A673 (cell line): Measurements from ENCODE around the gene COG8. TPM values are rescaled to one million over a fixed set of nuclear protein-coding genes. Genes with fewer than 3 reads are reported as not detected.
"Not testable (repeated sequence)": the region's sequence is repeated elsewhere in the genome, so short reads cannot be mapped to it uniquely, and the experiment has no call there.

Source experiments
- BruUV-seq: library from RNA; stranded (reverse); fragments of 400-500 nt; replicated peaks from 2 replicates; lab custom pipeline; 2021; lab: Mats Ljungman, UMichigan
- CTCF ChIA-PET: fragments of 300-600 bp; sonication (Branson Sonifier 250); formaldehyde crosslinking; loops from one replicate; lab custom pipeline; 2022; ENCODE audit warnings: antibody characterized with exemption; lab: Charles Lee
- POLR2A ChIA-PET: fragments of 300-600 bp; sonication (Branson Sonifier 250); formaldehyde crosslinking; loops from one replicate; lab custom pipeline; 2022; ENCODE audit warnings: antibody characterized with exemption; ENCODE audit not compliant: low non-redundant PET; lab: Charles Lee
- DNase-seq: peaks from one replicate; pipeline ENCODE4 v3.0.0-alpha.2; 2015; ENCODE audit warnings: low spot score
- H3K27ac ChIP-seq: fragments of 200-600 bp; sonication (generic); 2 replicates; pipeline ENCODE4 v1.5.1; 2016; ENCODE audit warnings: mixed run types, low read depth, mild to moderate bottlenecking, mixed read lengths, antibody characterized with exemption, low read length; ENCODE audit not compliant: poor library complexity, severe bottlenecking
- H3K27me3 ChIP-seq: fragments of 200-600 bp; sonication (generic); replicated peaks from 2 replicates; pipeline ENCODE4 v1.6.1; 2017; ENCODE audit warnings: mixed run types, low read depth, mild to moderate bottlenecking, mixed read lengths, antibody characterized with exemption, low read length; ENCODE audit not compliant: insufficient read depth, poor library complexity
- H3K36me3 ChIP-seq: fragments of 200-600 bp; sonication (generic); 2 replicates; pipeline ENCODE4 v1.6.1; 2016; ENCODE audit warnings: mixed run types, mild to moderate bottlenecking, mixed read lengths, antibody characterized with exemption, low read length; ENCODE audit not compliant: insufficient read depth, poor library complexity, severe bottlenecking
- H3K4me1 ChIP-seq: fragments of 200-600 bp; sonication (generic); 2 replicates; pipeline ENCODE4 v1.6.1; 2017; ENCODE audit warnings: mixed run types, mild to moderate bottlenecking, mixed read lengths, antibody characterized with exemption, low read length; ENCODE audit not compliant: insufficient read depth, poor library complexity, severe bottlenecking
- H3K4me3 ChIP-seq: fragments of 200-600 bp; sonication (generic); 2 replicates; pipeline ENCODE4 v1.5.1; 2016; ENCODE audit warnings: low read depth, mixed run types, mild to moderate bottlenecking, mixed read lengths, low read length; ENCODE audit not compliant: poor library complexity, severe bottlenecking
- H3K9me3 ChIP-seq: fragments of 200-600 bp; sonication (generic); 2 replicates; pipeline ENCODE4 v1.6.1; 2016; ENCODE audit warnings: mixed run types, low read depth, mild to moderate bottlenecking, mixed read lengths, antibody characterized with exemption, low read length; ENCODE audit not compliant: poor library complexity, severe bottlenecking
- EZH2 ChIP-seq: fragments of 200-600 bp; sonication (generic); IDR thresholded peaks from 2 replicates; pipeline ENCODE4 v1.6.1; 2017; ENCODE audit warnings: borderline replicate concordance, low read depth, mild to moderate bottlenecking, mixed read lengths, antibody characterized with exemption, low read length; ENCODE audit not compliant: poor library complexity, severe bottlenecking
- intact Hi-C: fragments of 100-400 bp; cut with micrococcal nuclease; formaldehyde crosslinking; loops from one replicate; pipeline ENCODE4 v1.10.0; 2022; ENCODE audit not compliant: unreplicated experiment
- total RNA-seq: library from RNA; stranded (reverse); gene quantifications from 2 replicates; pipeline ENCODE4 v1.2.3, GENCODE V29; 2021
- TF ChIP-seq, protein P1 (sequence below): fragments of 300-800, 200-600 bp; sonication (generic); conservative IDR thresholded peaks from 2 replicates; pipeline ENCODE4 v1.5.1; 2017; ENCODE audit warnings: low read depth, mild to moderate bottlenecking, antibody characterized with exemption, low read length, moderate library complexity, mixed read lengths

Gene COG8
- total RNA-seq, 1 experiment from 2014 or later = 47.6 TPM

DNA sequence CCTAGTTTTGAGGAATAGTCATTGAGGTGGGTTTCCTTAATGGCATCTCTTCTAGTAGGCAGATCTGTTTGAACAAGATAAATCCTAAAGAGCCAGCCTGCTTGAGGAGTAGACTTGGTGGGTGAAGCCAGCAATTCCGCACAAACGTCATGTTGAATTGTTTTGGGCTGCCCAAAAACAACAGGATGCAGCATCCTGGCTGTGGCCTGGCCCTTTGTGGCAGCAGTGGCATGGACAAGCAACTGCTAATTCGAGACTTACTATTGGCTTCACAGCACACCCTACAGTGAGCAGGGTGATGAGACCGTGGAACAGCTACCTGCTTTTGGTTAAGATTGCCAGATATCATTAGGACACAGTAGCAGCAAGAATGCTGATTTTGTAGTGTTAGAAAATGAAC is 37.5 kb downstream of the COG8 start:
- TF ChIP-seq EZH2 = no peak
- TF ChIP-seq, protein P1, sequence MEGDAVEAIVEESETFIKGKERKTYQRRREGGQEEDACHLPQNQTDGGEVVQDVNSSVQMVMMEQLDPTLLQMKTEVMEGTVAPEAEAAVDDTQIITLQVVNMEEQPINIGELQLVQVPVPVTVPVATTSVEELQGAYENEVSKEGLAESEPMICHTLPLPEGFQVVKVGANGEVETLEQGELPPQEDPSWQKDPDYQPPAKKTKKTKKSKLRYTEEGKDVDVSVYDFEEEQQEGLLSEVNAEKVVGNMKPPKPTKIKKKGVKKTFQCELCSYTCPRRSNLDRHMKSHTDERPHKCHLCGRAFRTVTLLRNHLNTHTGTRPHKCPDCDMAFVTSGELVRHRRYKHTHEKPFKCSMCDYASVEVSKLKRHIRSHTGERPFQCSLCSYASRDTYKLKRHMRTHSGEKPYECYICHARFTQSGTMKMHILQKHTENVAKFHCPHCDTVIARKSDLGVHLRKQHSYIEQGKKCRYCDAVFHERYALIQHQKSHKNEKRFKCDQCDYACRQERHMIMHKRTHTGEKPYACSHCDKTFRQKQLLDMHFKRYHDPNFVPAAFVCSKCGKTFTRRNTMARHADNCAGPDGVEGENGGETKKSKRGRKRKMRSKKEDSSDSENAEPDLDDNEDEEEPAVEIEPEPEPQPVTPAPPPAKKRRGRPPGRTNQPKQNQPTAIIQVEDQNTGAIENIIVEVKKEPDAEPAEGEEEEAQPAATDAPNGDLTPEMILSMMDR = no peak
- Histone ChIP-seq H3K4me3 (no peak overlapping the region), H3K27me3 (no peaks in the 10 kb centered on the region), H3K9me3 (no peaks in the 10 kb centered on the region), H3K36me3 (peaks cover 28% of the 10 kb centered on the region), H3K4me1 (no peaks in the 10 kb centered on the region), H3K27ac (no peak overlapping the region)
- ChIA-PET POLR2A (no interaction called here), CTCF (no interaction called here)
- no peak for DNase-seq
- TSS peak; percentile 17 for BruUV-seq
- intact Hi-C loops = no loop called here

DNA sequence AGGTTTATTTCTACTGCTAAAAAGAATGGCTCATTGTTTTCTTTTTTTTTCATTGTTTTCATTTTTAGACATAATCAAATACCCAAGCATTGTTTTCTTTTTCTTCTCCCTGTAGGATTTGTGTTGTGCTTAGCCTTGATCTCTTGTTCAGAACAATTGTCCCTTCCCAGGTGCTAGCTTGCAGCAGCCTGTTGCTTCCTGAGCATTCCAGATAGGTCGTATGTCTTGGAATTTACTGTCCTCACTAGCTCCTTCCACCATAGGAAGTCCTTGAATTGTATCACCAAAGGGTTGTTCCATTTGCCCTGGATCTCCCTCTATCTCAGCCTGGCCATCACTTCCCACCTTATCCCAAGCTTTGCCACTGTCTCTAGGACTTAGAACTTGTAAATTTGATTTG is 38.2 kb downstream of the COG8 start:
- ChIA-PET POLR2A (no interaction called here), CTCF (no interaction called here)
- TF ChIP-seq, protein P1 = no peak
- no peak for TF ChIP-seq EZH2
- DNase-seq = no peak
- Histone ChIP-seq H3K36me3 (peaks cover 28% of the 10 kb centered on the region), H3K27me3 (no peaks in the 10 kb centered on the region), H3K9me3 (no peaks in the 10 kb centered on the region), H3K4me3 (no peak overlapping the region), H3K4me1 (no peaks in the 10 kb centered on the region), H3K27ac (no peak overlapping the region)
- BruUV-seq = no TSS peak
- intact Hi-C loops = no loop called here

DNA sequence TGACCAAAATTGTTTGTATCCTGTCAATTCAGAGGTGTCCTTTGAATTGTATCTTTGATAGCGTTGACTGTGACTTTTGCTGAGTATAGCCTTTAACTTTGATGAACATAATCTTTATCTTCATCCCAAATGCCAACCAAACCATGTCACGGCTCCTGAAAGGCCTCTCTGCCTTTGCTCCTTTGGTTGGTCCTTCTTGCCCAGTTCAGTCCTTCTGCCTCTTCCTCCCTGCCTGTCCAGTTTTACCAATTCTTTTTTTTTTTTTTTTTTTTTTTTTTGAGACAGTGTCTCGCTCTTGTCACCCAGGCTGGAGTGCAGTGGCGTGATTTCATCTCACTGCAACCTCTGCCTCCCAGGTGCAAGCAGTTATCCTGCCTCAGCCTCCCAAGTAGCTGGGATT is 41.1 kb downstream of the COG8 start:
- H3K4me3 ChIP-seq = no peak overlapping the region
- H3K9me3 ChIP-seq = no peaks in the 10 kb centered on the region
- BruUV-seq = no TSS peak
- ChIA-PET CTCF (no interaction called here), POLR2A (no interaction called here)
- no peaks in the 10 kb centered on the region for H3K27me3 ChIP-seq
- DNase-seq = no peak
- H3K4me1 ChIP-seq = no peaks in the 10 kb centered on the region
- no peak for TF ChIP-seq EZH2
- peak overlapping the region; percentile 16 for H3K27ac ChIP-seq
- intact Hi-C loops = no loop called here
- peaks cover 20% of the 10 kb centered on the region for H3K36me3 ChIP-seq

DNA sequence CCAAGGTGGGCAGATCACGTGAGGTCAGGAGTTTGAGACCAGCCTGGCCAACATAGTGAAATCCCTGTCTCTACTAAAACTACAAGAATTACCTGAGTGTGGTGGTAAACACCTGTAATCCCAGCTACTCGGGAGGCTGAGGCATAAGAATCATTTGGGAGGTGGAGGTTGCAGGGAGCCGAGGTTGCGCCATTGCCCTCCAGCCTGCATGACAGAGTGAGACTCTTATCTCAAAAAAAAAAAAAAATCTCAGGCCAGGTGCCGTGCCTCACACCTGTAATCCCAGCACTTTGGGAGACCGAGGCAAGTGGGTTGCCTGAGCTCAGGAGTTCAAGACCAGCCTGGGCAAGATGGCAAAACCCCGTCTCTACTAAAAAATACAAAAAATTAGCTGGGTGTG is 42.6 kb downstream of the COG8 start:
- H3K9me3 ChIP-seq, CTCF ChIA-PET, BruUV-seq, intact Hi-C loops, H3K4me3 ChIP-seq, DNase-seq, H3K4me1 ChIP-seq, POLR2A ChIA-PET, H3K27ac ChIP-seq, H3K27me3 ChIP-seq: not testable (repeated sequence)
- H3K36me3 ChIP-seq = peaks cover 20% of the 10 kb centered on the region
